ENCODE data around the gene PTPN9.

Gene PTPN9

GRCh38 chr15:75455424-75455981 is 123.6 kb downstream of the PTPN9 start:
- Histone ChIP-seq H2AFZ (ENCODE audit: low read length) (peak overlapping the region; percentile 95), H4K20me1 (ENCODE audit: insufficient read depth, low read length) (no peaks in the 10 kb centered on the region), H3K4me1 (ENCODE audit: insufficient read depth, low read length, severe bottlenecking) (peaks cover 14% of the 10 kb centered on the region), H3K9me3 (ENCODE audit: low read length) (no peaks in the 10 kb centered on the region), H3K9me2 (ENCODE audit: low read depth, low read length) (no peaks in the 10 kb centered on the region), H3K36me3 (ENCODE audit: insufficient read depth, low read length) (no peaks in the 10 kb centered on the region), H3K27me3 (ENCODE audit: insufficient read depth, low read length) (no peaks in the 10 kb centered on the region), H3K4me3 (ENCODE audit: low read depth, low read length, poor library complexity, severe bottlenecking) (peak overlapping the region; percentile 70), H3K27ac (ENCODE audit: low read depth, low read length, poor library complexity, severe bottlenecking) (peak overlapping the region; percentile 91), H3F3A (ENCODE audit: insufficient read depth, low read length) (0 out of 2 replicates have a peak, but pooled peaks cover 3% of the 10 kb centered on the region), H3K9ac (ENCODE audit: low read length) (peak overlapping the region; percentile 92), H3K4me2 (ENCODE audit: low read length) (peak overlapping the region; percentile 96), H3K79me2 (ENCODE audit: insufficient read depth, low read length) (no peaks in the 10 kb centered on the region)
- TF ChIP-seq CTCF (IDR thresholded peaks at IDR 0.05; ENCODE audit: low read length) (no peak), EZH2 (IDR thresholded peaks at IDR 0.05; ENCODE audit: borderline replicate concordance, low read length) (no peak)

- no peaks in the 10 kb centered on the region for H3K36me3 ChIP-seq (ENCODE audit: insufficient read depth, low read length)
- H4K20me1 ChIP-seq (ENCODE audit: insufficient read depth, low read length): no peaks in the 10 kb centered on the region
- H3K9me2 ChIP-seq (ENCODE audit: low read depth, low read length): no peaks in the 10 kb centered on the region
- H3K79me2 ChIP-seq (ENCODE audit: insufficient read depth, low read length): peaks cover 6% of the 10 kb centered on the region
- H3K9me3 ChIP-seq (ENCODE audit: low read length): no peaks in the 10 kb centered on the region
- H2AFZ ChIP-seq (ENCODE audit: low read length): no peak overlapping the region
- 0 out of 2 replicates have a peak, but pooled peaks cover 3% of the 10 kb centered on the region for H3F3A ChIP-seq (ENCODE audit: insufficient read depth, low read length)
- no peaks in the 10 kb centered on the region for H3K27me3 ChIP-seq (ENCODE audit: insufficient read depth, low read length)
- H3K4me3 ChIP-seq (ENCODE audit: low read depth, low read length, poor library complexity, severe bottlenecking): peak overlapping the region; percentile 70
- TF ChIP-seq CTCF (IDR thresholded peaks at IDR 0.05; ENCODE audit: low read length): no peak
- TF ChIP-seq EZH2 (IDR thresholded peaks at IDR 0.05; ENCODE audit: borderline replicate concordance, low read length): no peak
- H3K27ac ChIP-seq (ENCODE audit: low read depth, low read length, poor library complexity, severe bottlenecking): peak overlapping the region; percentile 91
- H3K9ac ChIP-seq (ENCODE audit: low read length): peak overlapping the region; percentile 92
- peak overlapping the region; percentile 96 for H3K4me2 ChIP-seq (ENCODE audit: low read length)
- peaks cover 17% of the 10 kb centered on the region for H3K4me1 ChIP-seq (ENCODE audit: insufficient read depth, low read length, severe bottlenecking)
Observed at GRCh38 chr15:75454471-75455378, 124.4 kb downstream of the PTPN9 start.

GRCh38 chr15:75453703-75454470 is 125.2 kb downstream of the PTPN9 start:
- peak overlapping the region; percentile 96 for H3K4me2 ChIP-seq (ENCODE audit: low read length)
- peak overlapping the region; percentile 70 for H3K4me3 ChIP-seq (ENCODE audit: low read depth, low read length, poor library complexity, severe bottlenecking)
- H3K27ac ChIP-seq (ENCODE audit: low read depth, low read length, poor library complexity, severe bottlenecking): peak overlapping the region; percentile 91
- H3K36me3 ChIP-seq (ENCODE audit: insufficient read depth, low read length): no peaks in the 10 kb centered on the region
- peak overlapping the region; percentile 92 for H3K9ac ChIP-seq (ENCODE audit: low read length)
- 0 out of 2 replicates have a peak, but pooled peaks cover 3% of the 10 kb centered on the region for H3F3A ChIP-seq (ENCODE audit: insufficient read depth, low read length)
- no peaks in the 10 kb centered on the region for H3K27me3 ChIP-seq (ENCODE audit: insufficient read depth, low read length)
- peaks cover 3% of the 10 kb centered on the region; the same call in 1 of the 2 replicates for H4K20me1 ChIP-seq (ENCODE audit: insufficient read depth, low read length)
- peaks cover 14% of the 10 kb centered on the region for H3K79me2 ChIP-seq (ENCODE audit: insufficient read depth, low read length)
- TF ChIP-seq CTCF (IDR thresholded peaks at IDR 0.05; ENCODE audit: low read length): no peak
- no peak for TF ChIP-seq EZH2 (IDR thresholded peaks at IDR 0.05; ENCODE audit: borderline replicate concordance, low read length)
- no peaks in the 10 kb centered on the region for H3K9me3 ChIP-seq (ENCODE audit: low read length)
- no peaks in the 10 kb centered on the region for H3K9me2 ChIP-seq (ENCODE audit: low read depth, low read length)
- H2AFZ ChIP-seq (ENCODE audit: low read length): no peak overlapping the region
- H3K4me1 ChIP-seq (ENCODE audit: insufficient read depth, low read length, severe bottlenecking): peaks cover 25% of the 10 kb centered on the region
